ENCODE results near the gene S100A10.

DNA sequence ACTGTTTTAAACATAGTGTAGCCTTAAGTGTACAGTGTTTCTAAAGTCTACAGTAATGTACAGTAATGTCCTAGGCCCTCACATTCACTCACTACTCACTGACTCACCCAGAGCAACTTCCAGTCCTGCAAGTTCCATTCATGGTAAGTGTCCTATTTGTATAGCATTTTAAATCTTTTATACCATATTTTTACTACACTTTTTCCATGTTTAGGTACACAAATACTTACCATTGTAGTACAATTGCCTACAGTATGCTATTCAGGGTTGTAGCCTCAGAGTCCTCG lies 3.6 kb upstream of the S100A10 start:
- TF ChIP-seq, protein P1, sequence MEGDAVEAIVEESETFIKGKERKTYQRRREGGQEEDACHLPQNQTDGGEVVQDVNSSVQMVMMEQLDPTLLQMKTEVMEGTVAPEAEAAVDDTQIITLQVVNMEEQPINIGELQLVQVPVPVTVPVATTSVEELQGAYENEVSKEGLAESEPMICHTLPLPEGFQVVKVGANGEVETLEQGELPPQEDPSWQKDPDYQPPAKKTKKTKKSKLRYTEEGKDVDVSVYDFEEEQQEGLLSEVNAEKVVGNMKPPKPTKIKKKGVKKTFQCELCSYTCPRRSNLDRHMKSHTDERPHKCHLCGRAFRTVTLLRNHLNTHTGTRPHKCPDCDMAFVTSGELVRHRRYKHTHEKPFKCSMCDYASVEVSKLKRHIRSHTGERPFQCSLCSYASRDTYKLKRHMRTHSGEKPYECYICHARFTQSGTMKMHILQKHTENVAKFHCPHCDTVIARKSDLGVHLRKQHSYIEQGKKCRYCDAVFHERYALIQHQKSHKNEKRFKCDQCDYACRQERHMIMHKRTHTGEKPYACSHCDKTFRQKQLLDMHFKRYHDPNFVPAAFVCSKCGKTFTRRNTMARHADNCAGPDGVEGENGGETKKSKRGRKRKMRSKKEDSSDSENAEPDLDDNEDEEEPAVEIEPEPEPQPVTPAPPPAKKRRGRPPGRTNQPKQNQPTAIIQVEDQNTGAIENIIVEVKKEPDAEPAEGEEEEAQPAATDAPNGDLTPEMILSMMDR (conservative IDR thresholded peaks at IDR 0.05): no peak
- TF ChIP-seq EZH2 (IDR thresholded peaks at IDR 0.05; ENCODE audit: low read depth): no peak

Measured in PC-9 (cell line).